ENCODE results near the gene ZNF853.
A peak's percentile ranks its signal among the peaks of the same experiment; 100 is the strongest.
"Not testable (repeated sequence)": the region's sequence is repeated elsewhere in the genome, so short reads cannot be mapped to it uniquely, and the experiment has no call there.

Gene ZNF853

GRCh38 chr7:6614953-6615722 is at the start of gene ZNF853:
ZNF853 (plus strand) TSS chr7:6615610; CDS start chr7:6616175, 565 bp downstream.
- DNase-seq = no peak

- no peak for DNase-seq
Measured at GRCh38 chr7:6565655-6566054, 49.8 kb upstream of the ZNF853 start.

- DNase-seq = no peak
Measured at GRCh38 chr7:6567886-6568285, 47.5 kb upstream of the ZNF853 start.

- DNase-seq = no peak
Measured at GRCh38 chr7:6571160-6571779, 44.1 kb upstream of the ZNF853 start.

- no peak for DNase-seq
Measured at GRCh38 chr7:6575281-6576023, 40.0 kb upstream of the ZNF853 start.

- DNase-seq = no peak
Measured at GRCh38 chr7:6576024-6576866, 39.2 kb upstream of the ZNF853 start.

- DNase-seq = not testable (repeated sequence)
Measured at GRCh38 chr7:6576867-6577368, 38.5 kb upstream of the ZNF853 start.

GRCh38 chr7:6577369-6578113 is 37.9 kb upstream of the ZNF853 start, which contains the start of gene ZDHHC4:
ZDHHC4 (plus strand) TSS chr7:6577454; CDS start chr7:6580562, 3,108 bp downstream.
- peak; percentile 89 for DNase-seq

- DNase-seq = no peak
Measured at GRCh38 chr7:6578114-6579084, 37.0 kb upstream of the ZNF853 start.

- no peak for DNase-seq
Measured at GRCh38 chr7:6579446-6579845, 36.0 kb upstream of the ZNF853 start.

- DNase-seq = not testable (repeated sequence)
Measured at GRCh38 chr7:6585746-6586432, 29.5 kb upstream of the ZNF853 start.

- DNase-seq = no peak
Measured at GRCh38 chr7:6588566-6588965, 26.8 kb upstream of the ZNF853 start.

- DNase-seq = no peak
Measured at GRCh38 chr7:6589151-6589828, 26.1 kb upstream of the ZNF853 start.

GRCh38 chr7:6589829-6590644 is 25.4 kb upstream of the ZNF853 start, which contains the start of gene INTS15:
INTS15 (plus strand) TSS chr7:6590021; CDS start chr7:6590284, 263 bp downstream.
- peak; percentile 79 for DNase-seq

- no peak for DNase-seq
Measured at GRCh38 chr7:6590645-6591110, 24.7 kb upstream of the ZNF853 start.

GRCh38 chr7:6600093-6600492 is 15.3 kb upstream of the ZNF853 start:
- no peak for DNase-seq

GRCh38 chr7:6604458-6604857 is 11.0 kb upstream of the ZNF853 start:
- DNase-seq = no peak
